ENCODE data around the gene ARHGAP45. TPM values are rescaled to one million over a fixed set of nuclear protein-coding genes. Genes with fewer than 3 reads are reported as not detected.

The ARHGAP45 gene
- total RNA-seq, 4 donors from 2014 or later = 9.5 to 29.8 (median 14.6) TPM

GRCh38 chr19:1134431-1134830 is 67.5 kb downstream of the ARHGAP45 start:
- Histone ChIP-seq H3K27ac (peak overlapping the region in 2 of 4 donors; percentile 87), H3K9me3 (no peaks in the 10 kb centered on the region), H3K4me3 (no peak overlapping the region), H3K27me3 (no peaks in the 10 kb centered on the region), H3K4me1 (peaks cover 0 to 76% (median 36%) of the 10 kb centered on the region in 3 donors), H3K36me3 (peaks cover 0 to 20% of the 10 kb centered on the region in 2 donors)
- no peak for ATAC-seq
- WGBS, 2 donors (ENCODE audit: low coverage in 1 of 2) = 87 to 91% methylated on average over 3 to 6 of the region's 11 CpGs
- TF ChIP-seq CTCF (IDR thresholded peaks at IDR 0.05) (no peak), EP300 (IDR thresholded peaks at IDR 0.05) (no peak), POLR2A (IDR thresholded peaks at IDR 0.05) (no peak), POLR2AphosphoS5 (IDR thresholded peaks at IDR 0.05) (no peak)

- peaks cover 0 to 27% of the 10 kb centered on the region in 2 donors for H3K36me3 ChIP-seq
- H3K4me1 ChIP-seq = peaks cover 0 to 66% (median 34%) of the 10 kb centered on the region in 3 donors
- H3K27me3 ChIP-seq = no peaks in the 10 kb centered on the region
- H3K4me3 ChIP-seq = no peak overlapping the region
- TF ChIP-seq POLR2AphosphoS5 (IDR thresholded peaks at IDR 0.05) (no peak), CTCF (IDR thresholded peaks at IDR 0.05) (no peak), EP300 (IDR thresholded peaks at IDR 0.05) (no peak), POLR2A (IDR thresholded peaks at IDR 0.05) (no peak)
- H3K27ac ChIP-seq = peak overlapping the region in 3 of 4 donors; percentile 69 to 74 (median 72)
- H3K9me3 ChIP-seq = no peaks in the 10 kb centered on the region
- no peak for ATAC-seq
- no CpG with 5 or more reads among the region's 17 CpGs for WGBS, 2 donors (ENCODE audit: low coverage in 1 of 2)
Observed at GRCh38 chr19:1135454-1135853, 68.5 kb downstream of the ARHGAP45 start.

GRCh38 chr19:1136201-1136600 is 69.2 kb downstream of the ARHGAP45 start:
- peak overlapping the region in 3 of 4 donors; percentile 69 to 74 (median 72) for H3K27ac ChIP-seq

More at GRCh38 chr19:1136201-1136600, 69.2 kb downstream of the ARHGAP45 start:
- ATAC-seq = no peak
- TF ChIP-seq CTCF (IDR thresholded peaks at IDR 0.05) (no peak), EP300 (IDR thresholded peaks at IDR 0.05) (no peak), POLR2AphosphoS5 (IDR thresholded peaks at IDR 0.05) (no peak), POLR2A (IDR thresholded peaks at IDR 0.05) (no peak)
- WGBS, 2 donors (ENCODE audit: low coverage in 1 of 2) = no CpG with 5 or more reads among the region's 12 CpGs
- Histone ChIP-seq H3K36me3 (peaks cover 0 to 34% of the 10 kb centered on the region in 2 donors), H3K9me3 (no peaks in the 10 kb centered on the region), H3K4me1 (peaks cover 0 to 59% (median 28%) of the 10 kb centered on the region in 3 donors), H3K4me3 (no peak overlapping the region), H3K27me3 (no peaks in the 10 kb centered on the region)

Small RNA genes lying within 50 kb of the gene (small RNA-seq; reads per million reads assigned to genes)
- gene RNU6-2 = 0 to 1.4 (median 0.37) reads per million in 4 donors

Other genes with a start within 250 kb of the ARHGAP45 start
- gene PLPPR3, start 245.2 kb upstream of the ARHGAP45 start, total RNA-seq = not detected
- gene AZU1, start 239.3 kb upstream of the ARHGAP45 start, total RNA-seq = under 1 TPM in 1 of 4 donors, not detected in 3; 0.40 TPM
- gene PRTN3, start 226.2 kb upstream of the ARHGAP45 start, total RNA-seq = not detected
- gene ELANE, start 214.9 kb upstream of the ARHGAP45 start, total RNA-seq = 1 to 10 TPM in 3 of 4 donors, under 1 TPM in 1; 0.49 to 2.3 (median 1.7) TPM
- gene CFD, start 207.5 kb upstream of the ARHGAP45 start, total RNA-seq = 1,000 to 10,000 TPM in 1 of 4 donors, 100 to 1,000 TPM in 3; 229 to 1,118 (median 654) TPM
- gene MED16, start 174.0 kb upstream of the ARHGAP45 start, total RNA-seq = 10 to 100 TPM; 20.2 to 40.3 (median 28.1) TPM
- gene RNU6-9, start 173.7 kb upstream of the ARHGAP45 start, total RNA-seq = not detected
- 10 to 100 TPM; 23.7 to 44.9 (median 32.9) TPM for gene R3HDM4, start 153.9 kb upstream of the ARHGAP45 start, total RNA-seq
- gene KISS1R, start 149.8 kb upstream of the ARHGAP45 start, total RNA-seq = not detected
- 1 to 10 TPM; 3.6 to 6.2 (median 4.9) TPM for gene ARID3A, start 141.1 kb upstream of the ARHGAP45 start, total RNA-seq
- gene WDR18, start 82.8 kb upstream of the ARHGAP45 start, total RNA-seq = 10 to 100 TPM in 3 of 4 donors, 1 to 10 TPM in 1; 7.2 to 43.9 (median 20.1) TPM
- not detected for gene GRIN3B, start 66.7 kb upstream of the ARHGAP45 start, total RNA-seq
- 100 to 1,000 TPM; 146 to 179 (median 154) TPM for gene TMEM259, start 46.0 kb upstream of the ARHGAP45 start, total RNA-seq
- gene RNU6-2, start 45.6 kb upstream of the ARHGAP45 start, total RNA-seq = not detected
- gene CNN2, start 40.6 kb upstream of the ARHGAP45 start, total RNA-seq = 100 to 1,000 TPM in 1 of 4 donors, 10 to 100 TPM in 3; 52.9 to 103 (median 75.2) TPM
- 10 to 100 TPM in 1 of 4 donors, 1 to 10 TPM in 3; 3.9 to 14.3 (median 6.4) TPM for gene ABCA7, start 27.1 kb upstream of the ARHGAP45 start, total RNA-seq
- gene POLR2E, start 28.2 kb downstream of the ARHGAP45 start, total RNA-seq = 100 to 1,000 TPM; 117 to 228 (median 150) TPM
- 100 to 1,000 TPM; 311 to 452 (median 349) TPM for gene GPX4, start 36.8 kb downstream of the ARHGAP45 start, total RNA-seq
- gene SBNO2, start 107.1 kb downstream of the ARHGAP45 start, total RNA-seq = 10 to 100 TPM; 14.9 to 67.2 (median 20.9) TPM
- 10 to 100 TPM; 56.8 to 80.7 (median 60.9) TPM for gene STK11, start 138.6 kb downstream of the ARHGAP45 start, total RNA-seq
- under 1 TPM in 3 of 4 donors, not detected in 1; 0.13 to 0.73 (median 0.49) TPM for gene CBARP, start 170.8 kb downstream of the ARHGAP45 start, total RNA-seq
- 100 to 1,000 TPM in 1 of 4 donors, 10 to 100 TPM in 3; 62.3 to 116 (median 84.1) TPM for gene ATP5F1D, start 174.6 kb downstream of the ARHGAP45 start, total RNA-seq
- gene MIDN, start 181.4 kb downstream of the ARHGAP45 start, total RNA-seq = 10 to 100 TPM; 20.0 to 40.1 (median 24.2) TPM
- gene CIRBP, start 202.2 kb downstream of the ARHGAP45 start, total RNA-seq = 100 to 1,000 TPM; 350 to 708 (median 559) TPM
- 10 to 100 TPM; 14.2 to 42.2 (median 21.8) TPM for gene FAM174C, start 208.4 kb downstream of the ARHGAP45 start, total RNA-seq
- not detected for gene EFNA2, start 218.7 kb downstream of the ARHGAP45 start, total RNA-seq

Measured in gastroesophageal sphincter (tissue), 4 donors.